ENCODE data around the gene RASD2. TPM values are rescaled to one million over a fixed set of nuclear protein-coding genes. Genes with fewer than 3 reads are reported as not detected.

Gene RASD2
- polyA plus RNA-seq, 1 donor, result 4.7 TPM

- Histone ChIP-seq H3K9me3 (ENCODE audit: control insufficient read depth, low read depth, low read length) (peaks cover 4% of the 10 kb centered on the region), H3K27me3 (ENCODE audit: control insufficient read depth, insufficient read depth, low read length) (peaks cover 56% of the 10 kb centered on the region), H3K4me1 (ENCODE audit: control insufficient read depth, insufficient read depth, low read length) (peaks cover 15% of the 10 kb centered on the region), H3K36me3 (ENCODE audit: control insufficient read depth, insufficient read depth, low read length) (no peaks in the 10 kb centered on the region), H3K27ac (ENCODE audit: low read length) (no peak overlapping the region), H3K4me3 (ENCODE audit: low read length) (peak overlapping the region; percentile 39)
- no CpG with 5 or more reads among the region's 89 CpGs for WGBS (ENCODE audit: insufficient coverage, low lambda C conversion rate)
- peak; percentile 44 to 64 for DNase-seq
These were observed 579 bp upstream of the RASD2 start for GRCh38 chr22:35539910-35540594.

GRCh38 chr22:35541254-35541748, 670 bp downstream of the RASD2 start:
- Histone ChIP-seq H3K27me3 (ENCODE audit: control insufficient read depth, insufficient read depth, low read length) (peaks cover 58% of the 10 kb centered on the region), H3K36me3 (ENCODE audit: control insufficient read depth, insufficient read depth, low read length) (no peaks in the 10 kb centered on the region), H3K27ac (ENCODE audit: low read length) (no peak overlapping the region), H3K4me1 (ENCODE audit: control insufficient read depth, insufficient read depth, low read length) (peaks cover 10% of the 10 kb centered on the region), H3K4me3 (ENCODE audit: low read length) (peak overlapping the region; percentile 39), H3K9me3 (ENCODE audit: control insufficient read depth, low read depth, low read length) (peaks cover 4% of the 10 kb centered on the region)
- whole genome bisulfite sequencing (ENCODE audit: insufficient coverage, low lambda C conversion rate), result no CpG with 5 or more reads among the region's 28 CpGs
- peak in 1 of 2 donors; percentile 31 for DNase-seq

DNA sequence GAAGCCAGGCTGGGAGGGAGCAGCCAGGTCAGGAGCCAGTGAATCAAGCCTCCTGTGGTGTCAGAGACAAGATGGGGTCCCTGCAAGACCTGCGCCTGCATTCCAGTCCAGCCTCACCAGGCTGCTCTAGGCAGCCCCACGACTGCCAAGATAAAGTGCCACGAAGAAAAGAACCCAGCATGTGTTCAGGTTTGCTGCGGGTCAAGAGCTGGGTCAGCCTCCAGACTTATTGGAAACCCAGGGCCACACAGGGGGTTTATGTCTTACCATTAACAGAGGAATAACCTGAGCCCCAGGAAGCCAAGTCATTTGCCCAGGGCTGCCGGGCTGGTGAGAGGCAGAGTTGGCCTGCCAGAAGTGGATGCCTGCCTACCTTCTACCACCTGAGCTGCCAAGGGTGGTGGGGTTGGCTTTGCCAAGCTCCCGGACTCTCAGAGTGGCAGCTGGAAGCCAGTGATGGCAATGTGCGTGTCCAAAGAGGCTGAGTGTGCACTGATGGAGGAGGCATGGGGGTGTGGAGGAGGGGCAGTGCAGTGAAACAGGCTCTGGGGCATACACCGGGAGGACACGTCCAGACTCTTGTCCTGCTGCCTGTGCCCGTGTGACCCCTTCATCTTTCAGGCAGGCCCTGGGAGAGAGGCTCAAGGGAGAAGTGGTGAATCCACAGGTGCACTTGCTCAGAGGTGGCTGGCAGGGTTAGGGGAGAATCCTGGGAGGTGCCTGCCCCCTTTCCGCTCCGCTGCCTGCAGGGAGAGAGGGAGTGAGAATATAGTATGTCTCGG, 1.7 kb downstream of the RASD2 start:
- Histone ChIP-seq H3K9me3 (ENCODE audit: control insufficient read depth, low read depth, low read length) (peaks cover 4% of the 10 kb centered on the region), H3K36me3 (ENCODE audit: control insufficient read depth, insufficient read depth, low read length) (no peaks in the 10 kb centered on the region), H3K27me3 (ENCODE audit: control insufficient read depth, insufficient read depth, low read length) (peaks cover 58% of the 10 kb centered on the region), H3K4me1 (ENCODE audit: control insufficient read depth, insufficient read depth, low read length) (peaks cover 10% of the 10 kb centered on the region), H3K4me3 (ENCODE audit: low read length) (peak overlapping the region; percentile 39), H3K27ac (ENCODE audit: low read length) (no peak overlapping the region)
- no peak for DNase-seq
- WGBS (ENCODE audit: insufficient coverage, low lambda C conversion rate), result no CpG with 5 or more reads among the region's 13 CpGs

DNA sequence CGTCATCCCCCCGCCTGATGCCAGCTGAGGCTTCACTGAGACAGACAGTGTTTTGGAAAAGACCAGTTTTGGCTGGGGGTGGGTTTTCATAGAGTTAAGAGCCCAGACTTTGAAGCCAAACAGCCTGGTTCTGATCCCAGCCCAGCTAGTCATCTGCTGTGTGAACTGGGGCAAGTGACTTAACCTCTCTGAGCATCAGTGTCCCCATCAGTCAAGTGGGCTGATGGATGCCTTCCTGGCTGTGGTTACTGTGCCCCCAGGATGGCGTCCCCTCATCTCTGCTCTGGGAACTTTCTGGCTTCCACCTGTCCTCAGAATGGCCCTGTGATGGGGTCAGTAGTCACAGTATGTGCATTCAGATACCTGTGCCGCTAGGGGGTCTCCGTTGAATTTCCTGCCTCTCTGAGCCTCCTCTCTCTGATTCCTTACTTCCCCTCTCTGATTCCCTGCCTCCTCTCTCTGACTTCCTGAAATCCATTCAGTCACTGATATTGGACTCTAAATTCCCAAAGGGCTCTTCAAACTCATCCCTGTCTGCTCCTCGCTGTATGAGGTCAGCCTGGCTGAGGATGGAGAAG, 2.4 kb downstream of the RASD2 start:
- no peaks in the 10 kb centered on the region for H3K36me3 ChIP-seq (ENCODE audit: control insufficient read depth, insufficient read depth, low read length)
- no peak overlapping the region for H3K4me3 ChIP-seq (ENCODE audit: low read length)
- WGBS (ENCODE audit: insufficient coverage, low lambda C conversion rate), result 0% methylated on average over 1 of the region's 6 CpGs
- peaks cover 60% of the 10 kb centered on the region for H3K27me3 ChIP-seq (ENCODE audit: control insufficient read depth, insufficient read depth, low read length)
- peaks cover 10% of the 10 kb centered on the region for H3K4me1 ChIP-seq (ENCODE audit: control insufficient read depth, insufficient read depth, low read length)
- H3K27ac ChIP-seq (ENCODE audit: low read length), result no peak overlapping the region
- peaks cover 4% of the 10 kb centered on the region for H3K9me3 ChIP-seq (ENCODE audit: control insufficient read depth, low read depth, low read length)
- DNase-seq, result no peak

DNA sequence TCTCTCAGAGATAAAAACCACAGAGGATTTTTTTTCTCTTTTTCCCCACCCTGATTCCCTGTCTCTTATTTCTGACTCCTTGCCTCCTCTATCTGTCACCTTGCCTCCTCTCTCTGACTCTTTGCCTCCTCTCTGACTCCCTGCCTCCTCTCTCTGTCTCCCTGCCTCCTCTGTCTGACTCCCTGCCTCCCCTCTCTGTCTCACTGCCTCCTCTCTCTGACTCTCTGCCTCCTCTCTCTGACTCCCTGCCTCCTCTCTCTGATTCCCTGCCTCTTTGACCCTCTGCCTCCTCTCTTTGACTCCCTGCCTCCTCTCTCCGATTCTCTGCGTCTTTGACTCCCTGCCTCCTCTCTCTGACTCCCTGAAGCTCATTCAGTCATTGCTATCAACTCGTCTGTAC, 3.1 kb downstream of the RASD2 start:
- Histone ChIP-seq H3K27me3 (ENCODE audit: control insufficient read depth, insufficient read depth, low read length) (peaks cover 61% of the 10 kb centered on the region), H3K4me1 (ENCODE audit: control insufficient read depth, insufficient read depth, low read length) (peaks cover 10% of the 10 kb centered on the region), H3K9me3 (ENCODE audit: control insufficient read depth, low read depth, low read length) (peaks cover 4% of the 10 kb centered on the region), H3K27ac (ENCODE audit: low read length) (no peak overlapping the region), H3K36me3 (ENCODE audit: control insufficient read depth, insufficient read depth, low read length) (no peaks in the 10 kb centered on the region), H3K4me3 (ENCODE audit: low read length) (no peak overlapping the region)
- whole genome bisulfite sequencing (ENCODE audit: insufficient coverage, low lambda C conversion rate), result no CpG with 5 or more reads among the region's 3 CpGs
- no peak for DNase-seq

- peaks cover 59% of the 10 kb centered on the region for H3K27me3 ChIP-seq (ENCODE audit: control insufficient read depth, insufficient read depth, low read length)
- peaks cover 10% of the 10 kb centered on the region for H3K4me1 ChIP-seq (ENCODE audit: control insufficient read depth, insufficient read depth, low read length)
- H3K9me3 ChIP-seq (ENCODE audit: control insufficient read depth, low read depth, low read length), result peaks cover 4% of the 10 kb centered on the region
- no peak overlapping the region for H3K27ac ChIP-seq (ENCODE audit: low read length)
- H3K36me3 ChIP-seq (ENCODE audit: control insufficient read depth, insufficient read depth, low read length), result no peaks in the 10 kb centered on the region
- H3K4me3 ChIP-seq (ENCODE audit: low read length), result no peak overlapping the region
- no peak for DNase-seq
- WGBS (ENCODE audit: insufficient coverage, low lambda C conversion rate), result no CpG with 5 or more reads among the region's 3 CpGs
These were observed 3.6 kb downstream of the RASD2 start for GRCh38 chr22:35544189-35544588.

- Histone ChIP-seq H3K4me3 (ENCODE audit: low read length) (no peak overlapping the region), H3K4me1 (ENCODE audit: control insufficient read depth, insufficient read depth, low read length) (peaks cover 5% of the 10 kb centered on the region), H3K27ac (ENCODE audit: low read length) (no peak overlapping the region), H3K9me3 (ENCODE audit: control insufficient read depth, low read depth, low read length) (peaks cover 4% of the 10 kb centered on the region), H3K27me3 (ENCODE audit: control insufficient read depth, insufficient read depth, low read length) (peaks cover 53% of the 10 kb centered on the region), H3K36me3 (ENCODE audit: control insufficient read depth, insufficient read depth, low read length) (no peaks in the 10 kb centered on the region)
- WGBS (ENCODE audit: insufficient coverage, low lambda C conversion rate), result no CpG with 5 or more reads among the region's 9 CpGs
- DNase-seq, result no peak
These were observed 4.2 kb downstream of the RASD2 start for GRCh38 chr22:35544827-35545226.

DNA sequence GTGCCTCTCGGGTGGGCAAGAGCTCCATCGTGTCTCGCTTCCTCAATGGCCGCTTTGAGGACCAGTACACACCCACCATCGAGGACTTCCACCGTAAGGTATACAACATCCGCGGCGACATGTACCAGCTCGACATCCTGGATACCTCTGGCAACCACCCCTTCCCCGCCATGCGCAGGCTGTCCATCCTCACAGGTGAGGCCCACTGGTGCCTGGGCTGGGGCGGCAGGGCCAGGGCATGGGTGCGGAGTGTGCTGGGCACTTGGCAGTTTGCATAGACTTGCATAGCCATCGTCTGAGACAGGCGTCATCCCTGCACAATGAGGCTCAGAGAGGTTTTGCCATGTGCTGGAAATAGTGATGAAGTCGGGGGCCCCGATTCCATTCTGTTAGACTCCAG, 6.3 kb downstream of the RASD2 start:
- no peaks in the 10 kb centered on the region for H3K36me3 ChIP-seq (ENCODE audit: control insufficient read depth, insufficient read depth, low read length)
- H3K27ac ChIP-seq (ENCODE audit: low read length), result no peak overlapping the region
- no CpG with 5 or more reads among the region's 18 CpGs for WGBS (ENCODE audit: insufficient coverage, low lambda C conversion rate)
- H3K4me3 ChIP-seq (ENCODE audit: low read length), result no peak overlapping the region
- H3K4me1 ChIP-seq (ENCODE audit: control insufficient read depth, insufficient read depth, low read length), result no peaks in the 10 kb centered on the region
- H3K9me3 ChIP-seq (ENCODE audit: control insufficient read depth, low read depth, low read length), result no peaks in the 10 kb centered on the region
- DNase-seq, result no peak
- H3K27me3 ChIP-seq (ENCODE audit: control insufficient read depth, insufficient read depth, low read length), result peaks cover 37% of the 10 kb centered on the region

DNA sequence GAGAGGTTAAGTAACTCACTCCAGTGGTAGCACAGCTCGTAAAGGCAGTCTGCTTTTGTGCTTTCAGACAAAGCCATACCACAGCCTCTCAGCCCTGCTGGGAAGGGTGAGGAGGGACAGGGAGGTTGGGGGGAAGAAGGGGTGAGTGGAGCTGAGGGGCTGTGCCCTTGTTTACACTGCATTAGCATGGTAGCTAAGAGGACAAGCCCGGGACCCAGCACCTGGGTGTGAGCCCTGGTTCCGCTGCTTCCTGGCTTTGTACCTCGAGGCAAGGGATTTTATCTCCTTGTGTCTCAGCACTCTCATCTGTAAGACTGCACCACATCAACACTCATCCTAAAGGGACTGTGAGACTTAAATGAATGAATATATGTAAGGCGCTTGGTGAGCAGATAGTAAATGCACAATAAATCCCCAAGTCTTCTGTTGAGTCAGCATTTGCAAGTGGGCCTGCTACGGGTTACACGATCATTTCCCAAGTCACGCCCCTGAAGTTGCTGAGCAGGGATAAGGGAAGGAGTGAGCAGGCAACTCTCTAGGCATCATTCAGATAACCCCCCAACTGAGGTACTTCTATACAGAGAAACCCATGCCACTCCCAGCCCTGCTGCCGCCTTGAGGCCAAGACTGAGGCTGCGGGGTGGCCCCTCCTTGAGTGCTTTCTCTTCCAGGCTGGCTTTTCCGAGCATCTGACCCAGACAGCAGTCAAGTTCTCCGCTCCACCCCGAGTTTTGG, 7.5 kb downstream of the RASD2 start:
- no peak for DNase-seq
- Histone ChIP-seq H3K27me3 (ENCODE audit: control insufficient read depth, insufficient read depth, low read length) (peaks cover 26% of the 10 kb centered on the region), H3K9me3 (ENCODE audit: control insufficient read depth, low read depth, low read length) (no peaks in the 10 kb centered on the region), H3K4me1 (ENCODE audit: control insufficient read depth, insufficient read depth, low read length) (no peaks in the 10 kb centered on the region), H3K4me3 (ENCODE audit: low read length) (no peak overlapping the region), H3K36me3 (ENCODE audit: control insufficient read depth, insufficient read depth, low read length) (no peaks in the 10 kb centered on the region), H3K27ac (ENCODE audit: low read length) (no peak overlapping the region)
- no CpG with 5 or more reads among the region's 13 CpGs for WGBS (ENCODE audit: insufficient coverage, low lambda C conversion rate)

DNA sequence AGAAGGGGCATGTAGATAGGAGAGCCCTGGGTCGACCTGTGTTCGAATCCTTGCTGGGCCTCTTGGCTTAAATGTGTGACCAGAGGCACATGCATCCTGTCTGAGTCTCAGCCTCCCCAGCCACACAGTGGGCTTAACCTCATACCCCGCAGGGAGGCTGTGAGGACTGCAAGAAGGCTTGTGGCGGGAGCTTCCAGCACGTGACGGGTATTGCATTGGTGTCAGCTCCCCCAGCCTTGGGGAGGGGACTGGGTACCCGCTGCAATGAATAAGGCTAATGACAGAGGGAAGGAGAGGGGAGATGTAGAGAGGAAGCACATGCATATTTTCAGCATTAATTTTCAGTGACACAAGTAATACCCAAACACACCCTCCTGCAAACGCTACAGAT, 8.1 kb downstream of the RASD2 start:
- H3K4me1 ChIP-seq (ENCODE audit: control insufficient read depth, insufficient read depth, low read length), result no peaks in the 10 kb centered on the region
- H3K36me3 ChIP-seq (ENCODE audit: control insufficient read depth, insufficient read depth, low read length), result no peaks in the 10 kb centered on the region
- H3K27ac ChIP-seq (ENCODE audit: low read length), result no peak overlapping the region
- no CpG with 5 or more reads among the region's 8 CpGs for WGBS (ENCODE audit: insufficient coverage, low lambda C conversion rate)
- H3K9me3 ChIP-seq (ENCODE audit: control insufficient read depth, low read depth, low read length), result no peaks in the 10 kb centered on the region
- H3K4me3 ChIP-seq (ENCODE audit: low read length), result no peak overlapping the region
- peaks cover 22% of the 10 kb centered on the region for H3K27me3 ChIP-seq (ENCODE audit: control insufficient read depth, insufficient read depth, low read length)
- DNase-seq, result no peak

Measured in large intestine (tissue), 3 donors.